K562 (cell line): ENCODE results near the gene DENND6B.

Source experiments
- CBX5 ChIP-seq: IDR thresholded peaks from 2 replicates; pipeline ENCODE4 v1.6.1; 2014; ENCODE audit warnings: low read depth, borderline replicate concordance
- CREBBP ChIP-seq: IDR thresholded peaks from one replicate; pipeline ENCODE4 v1.6.1; 2012; ENCODE audit warnings: low read depth, mild to moderate bottlenecking, control low read depth, inconsistent platforms, low read length
- ETV5 ChIP-seq: sonication (generic); formaldehyde crosslinking; IDR thresholded peaks from 2 replicates; pipeline ENCODE4 v1.4.0; 2020; ENCODE audit warnings: low read depth, mild to moderate bottlenecking, missing genetic modification reagents
- MXI1 ChIP-seq: IDR thresholded peaks from 2 replicates; pipeline ENCODE4 v1.6.1; 2011; ENCODE audit warnings: low read depth, mild to moderate bottlenecking, improper control_type of control experiment, low read length
- RBM22 ChIP-seq: fragments of 200-400 bp; formaldehyde crosslinking; IDR thresholded peaks from 2 replicates; pipeline ENCODE4 v1.6.1; 2018; ENCODE audit warnings: low read length, low read depth; ENCODE audit not compliant: poor library complexity, severe bottlenecking
- SMARCA5 ChIP-seq: fragments of 450-650 bp; IDR thresholded peaks from 2 replicates; pipeline ENCODE4 v1.6.1; 2016
- STAT5B ChIP-seq: fragments of 250-450 bp; sonication (Bioruptor Pico); IDR thresholded peaks from 2 replicates; pipeline ENCODE4 v1.8.0; 2021; ENCODE audit warnings: mild to moderate bottlenecking, inconsistent platforms
- TAF1 ChIP-seq: IDR thresholded peaks from 2 replicates; pipeline ENCODE4 v1.6.1; 2011; ENCODE audit warnings: mild to moderate bottlenecking, low read length, moderate library complexity; ENCODE audit not compliant: insufficient read depth, control insufficient read depth, severe bottlenecking; ENCODE audit errors: extremely low read depth
- TSC22D4 ChIP-seq: fragments of 450-650 bp; IDR thresholded peaks from 2 replicates; pipeline ENCODE4 v1.6.1; 2016; ENCODE audit warnings: missing genetic modification characterization, missing biosample characterization, control low read depth
- ZNF274 ChIP-seq: IDR thresholded peaks from 2 replicates; pipeline ENCODE4 v1.6.1; 2011; ENCODE audit warnings: low read depth, mild to moderate bottlenecking, low read length, moderate library complexity, borderline replicate concordance
- TF ChIP-seq, protein P1 (sequence below), 2 experiments: fragments of 150-350 bp in 1 of 2; IDR thresholded peaks; 2 replicates each; pipeline ENCODE4 v1.6.1; 2012 to 2016; ENCODE audit warnings: low read depth in 2 of 2, low read length in 2 of 2, mild to moderate bottlenecking in 1 of 2, moderate library complexity in 1 of 2
- TF ChIP-seq, protein P2 (sequence below): sonication (generic); formaldehyde crosslinking; IDR thresholded peaks from 2 replicates; pipeline ENCODE4 v1.8.1; 2023; ENCODE audit warnings: mild to moderate bottlenecking, missing genetic modification reagents
- TF ChIP-seq, protein P3 (sequence below): sonication (generic); formaldehyde crosslinking; IDR thresholded peaks from 2 replicates; pipeline ENCODE4 v1.8.0; 2022; ENCODE audit warnings: mild to moderate bottlenecking, missing genetic modification reagents

DNA sequence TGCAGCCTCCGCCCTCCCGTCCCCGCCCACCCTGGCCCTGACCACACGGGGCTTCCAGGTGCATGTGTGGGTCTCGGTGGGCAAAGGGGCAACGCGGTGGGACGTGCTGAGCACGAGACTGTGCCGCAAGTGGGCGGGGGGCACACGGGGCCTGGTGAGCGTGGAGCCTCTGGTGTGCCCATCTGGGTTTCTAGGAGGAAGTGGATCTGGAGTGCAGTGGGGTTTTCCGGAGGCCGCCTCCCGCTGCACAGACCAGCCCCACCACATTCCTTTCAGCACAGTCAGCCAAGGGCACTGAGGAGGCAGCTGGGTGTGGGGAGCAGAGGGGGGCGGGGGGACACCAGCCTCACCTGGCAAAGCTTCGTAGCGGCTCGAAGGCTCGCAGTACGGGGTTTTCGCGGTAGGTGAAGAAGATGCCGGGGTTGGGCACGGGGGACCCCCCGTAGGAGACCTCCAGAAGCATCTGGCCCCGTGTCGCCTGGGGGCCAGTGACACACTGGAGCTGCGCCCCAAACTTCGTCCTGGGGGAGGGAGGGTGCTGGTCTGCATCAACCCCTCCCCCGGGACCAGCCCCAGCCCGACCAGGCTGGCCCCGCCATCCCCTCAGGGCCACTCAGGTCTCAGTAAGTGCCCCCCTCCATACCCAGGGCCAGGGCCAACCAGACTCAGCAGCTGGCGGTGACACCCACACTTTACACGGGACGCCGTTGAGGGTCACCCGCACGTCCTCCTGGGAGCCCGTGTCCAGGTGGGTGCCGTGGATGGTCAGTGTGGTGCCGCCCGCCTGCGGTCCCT is 44.3 kb downstream of the DENND6B start:
- TF ChIP-seq TAF1 (no peak), ZNF274 (no peak), CREBBP (no peak), RBM22 (no peak), CBX5 (no peak), STAT5B (no peak), ETV5 (CRISPR knock-in tag) (no peak), SMARCA5 (no peak), MXI1 (no peak), TSC22D4 (no peak)
- TF ChIP-seq, protein P1, sequence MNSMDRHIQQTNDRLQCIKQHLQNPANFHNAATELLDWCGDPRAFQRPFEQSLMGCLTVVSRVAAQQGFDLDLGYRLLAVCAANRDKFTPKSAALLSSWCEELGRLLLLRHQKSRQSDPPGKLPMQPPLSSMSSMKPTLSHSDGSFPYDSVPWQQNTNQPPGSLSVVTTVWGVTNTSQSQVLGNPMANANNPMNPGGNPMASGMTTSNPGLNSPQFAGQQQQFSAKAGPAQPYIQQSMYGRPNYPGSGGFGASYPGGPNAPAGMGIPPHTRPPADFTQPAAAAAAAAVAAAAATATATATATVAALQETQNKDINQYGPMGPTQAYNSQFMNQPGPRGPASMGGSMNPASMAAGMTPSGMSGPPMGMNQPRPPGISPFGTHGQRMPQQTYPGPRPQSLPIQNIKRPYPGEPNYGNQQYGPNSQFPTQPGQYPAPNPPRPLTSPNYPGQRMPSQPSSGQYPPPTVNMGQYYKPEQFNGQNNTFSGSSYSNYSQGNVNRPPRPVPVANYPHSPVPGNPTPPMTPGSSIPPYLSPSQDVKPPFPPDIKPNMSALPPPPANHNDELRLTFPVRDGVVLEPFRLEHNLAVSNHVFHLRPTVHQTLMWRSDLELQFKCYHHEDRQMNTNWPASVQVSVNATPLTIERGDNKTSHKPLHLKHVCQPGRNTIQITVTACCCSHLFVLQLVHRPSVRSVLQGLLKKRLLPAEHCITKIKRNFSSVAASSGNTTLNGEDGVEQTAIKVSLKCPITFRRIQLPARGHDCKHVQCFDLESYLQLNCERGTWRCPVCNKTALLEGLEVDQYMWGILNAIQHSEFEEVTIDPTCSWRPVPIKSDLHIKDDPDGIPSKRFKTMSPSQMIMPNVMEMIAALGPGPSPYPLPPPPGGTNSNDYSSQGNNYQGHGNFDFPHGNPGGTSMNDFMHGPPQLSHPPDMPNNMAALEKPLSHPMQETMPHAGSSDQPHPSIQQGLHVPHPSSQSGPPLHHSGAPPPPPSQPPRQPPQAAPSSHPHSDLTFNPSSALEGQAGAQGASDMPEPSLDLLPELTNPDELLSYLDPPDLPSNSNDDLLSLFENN (IDR thresholded peaks at IDR 0.05; ENCODE audit: low read depth in 2 of 2, low read length in 2 of 2), result no peak
- TF ChIP-seq, protein P2, sequence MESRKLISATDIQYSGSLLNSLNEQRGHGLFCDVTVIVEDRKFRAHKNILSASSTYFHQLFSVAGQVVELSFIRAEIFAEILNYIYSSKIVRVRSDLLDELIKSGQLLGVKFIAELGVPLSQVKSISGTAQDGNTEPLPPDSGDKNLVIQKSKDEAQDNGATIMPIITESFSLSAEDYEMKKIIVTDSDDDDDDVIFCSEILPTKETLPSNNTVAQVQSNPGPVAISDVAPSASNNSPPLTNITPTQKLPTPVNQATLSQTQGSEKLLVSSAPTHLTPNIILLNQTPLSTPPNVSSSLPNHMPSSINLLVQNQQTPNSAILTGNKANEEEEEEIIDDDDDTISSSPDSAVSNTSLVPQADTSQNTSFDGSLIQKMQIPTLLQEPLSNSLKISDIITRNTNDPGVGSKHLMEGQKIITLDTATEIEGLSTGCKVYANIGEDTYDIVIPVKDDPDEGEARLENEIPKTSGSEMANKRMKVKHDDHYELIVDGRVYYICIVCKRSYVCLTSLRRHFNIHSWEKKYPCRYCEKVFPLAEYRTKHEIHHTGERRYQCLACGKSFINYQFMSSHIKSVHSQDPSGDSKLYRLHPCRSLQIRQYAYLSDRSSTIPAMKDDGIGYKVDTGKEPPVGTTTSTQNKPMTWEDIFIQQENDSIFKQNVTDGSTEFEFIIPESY (CRISPR knock-in tag), result no peak
- TF ChIP-seq, protein P3, sequence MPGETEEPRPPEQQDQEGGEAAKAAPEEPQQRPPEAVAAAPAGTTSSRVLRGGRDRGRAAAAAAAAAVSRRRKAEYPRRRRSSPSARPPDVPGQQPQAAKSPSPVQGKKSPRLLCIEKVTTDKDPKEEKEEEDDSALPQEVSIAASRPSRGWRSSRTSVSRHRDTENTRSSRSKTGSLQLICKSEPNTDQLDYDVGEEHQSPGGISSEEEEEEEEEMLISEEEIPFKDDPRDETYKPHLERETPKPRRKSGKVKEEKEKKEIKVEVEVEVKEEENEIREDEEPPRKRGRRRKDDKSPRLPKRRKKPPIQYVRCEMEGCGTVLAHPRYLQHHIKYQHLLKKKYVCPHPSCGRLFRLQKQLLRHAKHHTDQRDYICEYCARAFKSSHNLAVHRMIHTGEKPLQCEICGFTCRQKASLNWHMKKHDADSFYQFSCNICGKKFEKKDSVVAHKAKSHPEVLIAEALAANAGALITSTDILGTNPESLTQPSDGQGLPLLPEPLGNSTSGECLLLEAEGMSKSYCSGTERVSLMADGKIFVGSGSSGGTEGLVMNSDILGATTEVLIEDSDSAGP (CRISPR knock-in tag), result no peak
